NCI-H1694 (cell line): ENCODE results near the gene NFYA.
"Not testable (repeated sequence)": the region's sequence is repeated elsewhere in the genome, so short reads cannot be mapped to it uniquely, and the experiment has no call there.

ENCODE experiments used
- DNase-seq: peaks from one replicate; lab custom pipeline; 2025; lab: John Stamatoyannopoulos, UW

NFYA gene

GRCh38 chr6:41073968-41074691 lies 1.4 kb downstream of the NFYA start:
- no peak for DNase-seq

DNA sequence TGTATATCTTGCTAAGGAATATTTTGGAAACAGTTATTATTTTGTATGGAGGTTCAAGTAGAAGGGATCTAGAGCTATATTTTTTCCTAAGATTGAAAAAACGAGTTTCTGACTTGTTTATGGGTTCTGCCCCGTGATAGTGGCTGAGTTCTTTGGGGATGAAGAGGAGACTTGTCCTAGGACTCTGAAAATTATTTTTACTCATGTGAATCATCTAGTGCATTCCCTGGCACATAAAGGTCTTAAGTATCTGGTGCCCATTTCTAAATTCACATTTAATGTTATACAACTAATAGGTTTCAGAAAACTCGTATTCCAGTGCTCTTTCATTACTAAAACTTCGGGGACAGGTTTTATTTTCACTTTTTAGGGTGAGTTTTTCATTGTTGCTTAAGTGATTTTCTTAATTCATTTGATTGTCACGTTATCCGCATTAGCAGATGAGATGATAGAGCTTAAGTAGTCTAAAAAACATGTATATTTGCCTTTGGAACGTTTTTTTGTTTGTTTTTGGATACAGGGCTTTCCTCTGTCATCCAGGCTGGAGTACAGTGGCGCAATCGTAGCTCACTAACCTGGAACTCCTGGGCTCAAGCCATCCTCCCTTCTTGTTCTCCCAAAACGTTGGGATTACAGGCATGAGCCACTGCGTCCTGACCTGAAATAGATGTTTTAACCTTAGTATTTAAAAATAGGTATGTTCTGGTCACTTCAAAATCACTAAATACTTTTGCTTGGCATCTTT lies 2.1 kb downstream of the NFYA start:
- DNase-seq = no peak

- DNase-seq = no peak
Observed at GRCh38 chr6:41075651-41076626, 3.2 kb downstream of the NFYA start.

DNA sequence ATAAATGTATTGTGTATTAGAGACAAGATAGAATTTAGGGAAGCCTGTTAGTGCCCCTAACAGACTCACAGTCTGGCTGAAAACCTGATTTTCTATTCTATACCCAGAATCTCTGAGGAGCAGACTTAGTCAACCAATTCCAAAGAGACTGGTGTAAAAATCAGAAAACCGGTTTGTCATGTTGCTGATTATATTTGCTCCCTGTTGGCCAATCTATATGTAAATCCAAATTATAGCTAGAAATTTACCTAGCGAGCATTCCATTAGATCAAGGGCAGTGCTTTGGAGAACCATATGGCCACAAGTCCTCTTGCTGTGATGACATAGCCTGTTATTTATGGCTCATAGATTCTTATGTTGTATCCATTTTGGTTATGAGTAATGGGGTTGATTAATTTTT lies 4.8 kb downstream of the NFYA start:
- no peak for DNase-seq

DNA sequence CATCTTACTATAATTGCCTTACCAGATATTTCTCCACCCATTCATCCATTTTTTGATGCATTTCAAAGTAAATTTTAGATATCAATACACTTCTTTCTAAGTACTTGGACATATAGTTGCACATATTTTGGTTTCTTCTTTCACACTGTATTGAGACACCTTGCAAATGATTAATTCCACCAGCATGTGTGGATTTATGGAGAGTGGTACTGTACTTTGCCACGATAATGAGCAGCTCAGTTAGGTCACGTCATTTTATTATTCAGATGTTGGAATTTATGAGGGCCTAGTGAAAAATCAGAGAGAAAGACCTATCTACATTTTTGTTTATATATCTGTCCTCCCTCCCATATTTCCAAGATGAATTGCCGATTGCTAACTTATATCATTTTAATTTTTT lies 5.3 kb downstream of the NFYA start:
- no peak for DNase-seq

DNA sequence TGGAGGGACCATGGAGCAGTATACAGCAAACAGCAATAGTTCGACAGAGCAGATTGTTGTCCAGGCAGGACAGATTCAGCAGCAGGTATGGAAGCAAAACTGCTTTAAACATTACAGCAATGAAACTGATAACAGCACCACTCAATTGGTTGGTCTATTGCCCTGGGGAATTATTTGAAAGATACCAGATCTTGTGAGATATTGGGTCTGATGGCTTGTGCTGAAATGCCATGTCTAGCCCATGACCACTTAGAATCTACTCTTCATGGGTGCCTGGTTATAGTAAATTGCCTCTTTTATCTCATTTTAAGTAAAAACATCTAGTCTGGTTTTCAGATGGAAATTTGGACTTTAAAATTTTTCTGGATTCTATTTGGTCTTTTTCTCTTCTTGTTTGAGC lies 6.3 kb downstream of the NFYA start:
- no peak for DNase-seq

DNA sequence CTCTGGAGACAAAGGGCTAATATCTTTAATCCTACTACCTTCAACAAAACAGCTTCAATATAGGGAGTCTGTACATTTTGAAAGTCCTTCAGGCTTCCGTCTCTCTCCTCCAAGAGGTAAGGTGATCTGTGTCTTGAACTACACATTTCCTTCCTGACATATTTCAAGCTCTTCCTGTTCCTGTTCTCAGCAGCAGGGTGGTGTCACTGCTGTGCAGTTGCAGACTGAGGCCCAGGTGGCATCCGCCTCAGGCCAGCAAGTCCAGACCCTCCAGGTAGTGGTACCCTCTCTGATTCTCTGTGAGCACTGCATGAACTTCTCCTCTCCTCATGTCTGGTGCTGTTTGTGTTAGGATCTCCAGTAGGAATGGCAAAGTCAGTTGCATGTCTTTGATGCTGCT lies 7.8 kb downstream of the NFYA start:
- no peak for DNase-seq

DNA sequence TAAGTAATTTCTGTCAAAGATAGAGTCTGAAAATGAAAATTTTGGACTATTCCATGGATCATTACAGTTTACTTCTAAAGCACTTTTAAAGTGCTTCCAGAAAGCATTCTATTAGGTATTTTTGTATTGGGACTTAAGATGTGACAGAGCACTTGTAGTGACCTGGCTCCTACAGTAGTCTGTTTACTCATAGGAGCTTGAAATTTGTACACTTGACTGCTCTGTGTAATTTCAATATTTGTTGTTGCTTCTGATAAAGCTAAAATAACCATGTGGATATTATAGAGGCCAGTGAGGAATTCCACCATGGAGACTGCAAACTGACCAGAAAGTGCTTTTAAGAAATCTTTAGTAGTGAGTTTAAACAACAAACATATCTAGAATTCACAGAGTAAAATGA lies 10.3 kb downstream of the NFYA start:
- no peak for DNase-seq

DNA sequence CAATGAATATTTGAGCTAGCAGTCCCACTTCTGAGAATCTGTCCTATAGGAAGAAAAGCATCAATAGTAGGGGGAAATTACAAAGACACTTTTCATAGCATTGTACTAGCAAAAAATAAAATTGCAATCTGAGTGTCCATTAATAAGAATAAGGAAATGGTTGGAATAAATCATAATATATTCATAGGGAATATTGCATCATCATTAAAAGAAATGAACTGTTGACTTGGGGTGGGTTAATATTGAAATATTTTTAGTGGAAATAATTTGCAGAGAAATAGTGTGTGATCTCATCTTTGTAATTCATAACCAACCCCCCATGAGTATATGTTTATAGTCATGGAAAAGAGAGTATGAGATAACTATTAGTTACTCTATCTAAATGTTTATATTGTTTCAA lies 12.4 kb downstream of the NFYA start:
- no peak for DNase-seq

DNA sequence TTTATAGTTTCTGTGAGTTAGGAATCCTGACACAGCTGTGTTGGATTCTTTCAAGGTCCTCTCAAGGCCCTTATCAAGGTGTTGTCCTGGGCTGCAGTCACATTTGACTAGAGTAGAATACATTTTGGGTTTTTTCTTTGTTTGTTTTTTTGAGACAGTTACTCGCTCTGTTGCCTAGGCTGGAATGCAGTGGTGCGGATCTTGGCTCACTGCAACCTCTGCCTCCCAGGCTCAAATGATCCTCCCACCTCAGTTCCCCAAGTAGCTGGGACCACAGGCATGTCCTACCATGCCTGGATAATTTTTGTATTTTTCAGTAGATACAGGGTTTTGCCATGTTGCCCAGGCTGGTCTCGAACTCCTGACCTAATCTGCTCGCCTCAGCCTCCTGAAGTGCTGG lies 15.7 kb downstream of the NFYA start:
- no peak for DNase-seq

- DNase-seq = no peak
Observed at GRCh38 chr6:41090841-41091761, 18.3 kb downstream of the NFYA start.

GRCh38 chr6:41092421-41093140 lies 19.8 kb downstream of the NFYA start:
- no peak for DNase-seq

GRCh38 chr6:41093729-41094128 lies 21.0 kb downstream of the NFYA start:
- DNase-seq = no peak

- peak; percentile 25 for DNase-seq
Observed at GRCh38 chr6:41097467-41098090, 24.8 kb downstream of the NFYA start.

GRCh38 chr6:41098366-41098765 lies 25.6 kb downstream of the NFYA start:
- DNase-seq = no peak

DNA sequence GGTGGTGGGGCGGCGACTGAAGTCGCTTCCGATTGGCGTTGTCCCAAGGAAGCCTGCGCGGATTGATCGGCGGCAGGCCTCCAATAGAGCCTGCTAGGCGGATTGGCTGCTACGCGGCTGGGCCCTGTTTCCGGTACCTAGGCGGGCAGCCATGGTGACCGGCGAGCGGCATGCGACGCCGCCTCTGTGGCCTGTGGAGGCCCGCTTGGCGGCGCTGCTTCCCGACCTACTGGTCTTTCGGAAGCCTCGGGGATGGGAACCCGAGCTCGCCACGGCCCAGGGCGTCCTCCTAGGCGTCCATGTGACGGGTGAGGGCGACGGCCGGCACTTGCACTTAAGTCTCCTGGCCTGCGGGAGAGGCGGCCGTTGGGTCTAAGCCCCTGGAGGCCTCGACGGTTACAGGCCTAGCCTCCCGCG lies 28.1 kb downstream of the NFYA start:
- no peak for DNase-seq

GRCh38 chr6:41103847-41104246 lies 31.1 kb downstream of the NFYA start:
- no peak for DNase-seq

- DNase-seq = no peak
Observed at GRCh38 chr6:41111017-41111416, 38.2 kb downstream of the NFYA start.

DNA sequence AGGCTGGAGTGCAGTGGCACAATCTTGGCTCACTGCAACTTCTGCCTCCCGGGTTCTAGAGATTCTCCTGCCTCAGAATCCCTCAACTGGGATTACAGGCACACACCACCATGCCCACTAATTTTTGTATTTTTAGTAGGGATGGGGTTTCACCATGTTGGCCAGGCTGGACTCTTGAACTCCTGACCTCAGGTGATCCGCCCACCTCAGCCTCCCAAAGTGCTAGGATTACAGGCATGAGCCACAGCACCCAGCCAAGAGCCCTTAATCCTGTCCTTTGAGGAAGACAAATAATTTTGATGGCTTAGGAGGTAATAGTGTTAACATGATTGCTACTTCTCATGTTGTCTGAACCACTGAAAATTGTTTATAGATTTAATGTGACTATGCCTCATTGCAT lies 42.3 kb downstream of the NFYA start:
- DNase-seq = not testable (repeated sequence)

GRCh38 chr6:41119508-41119907 lies 46.7 kb downstream of the NFYA start:
- DNase-seq = no peak
